Neural progenitor cell (in vitro differentiated cells): ENCODE measurements around the gene LIAS.

ENCODE experiments used
- CTCF ChIP-seq: fragments of 200-600 bp; sonication (generic); IDR thresholded peaks from 2 replicates; pipeline ENCODE4 v1.5.1; 2017; ENCODE audit warnings: antibody characterized with exemption, mild to moderate bottlenecking
- EZH2 ChIP-seq: fragments of 200-600 bp; sonication (generic); IDR thresholded peaks from 2 replicates; pipeline ENCODE4 v1.6.1; 2017; ENCODE audit warnings: antibody characterized with exemption, mild to moderate bottlenecking, moderate library complexity
- EZH2phosphoT487 ChIP-seq: fragments of 200-600 bp; sonication (generic); IDR thresholded peaks from 2 replicates; pipeline ENCODE4 v1.6.1; 2017; ENCODE audit warnings: antibody characterized with exemption

GRCh38 chr4:39415678-39416283 is 43.1 kb upstream of the LIAS start:
- no peak for TF ChIP-seq CTCF
- no peak for TF ChIP-seq EZH2
- no peak for TF ChIP-seq EZH2phosphoT487
